ENCODE results near the gene PTPN18.

The PTPN18 gene

GRCh38 chr2:130366720-130367119 is 10.9 kb downstream of the PTPN18 start:
- DNase-seq: no peak
- no peak for TF ChIP-seq GATA1 (IDR thresholded peaks at IDR 0.05; ENCODE audit: low read depth, low read length)
- no peak for TF ChIP-seq POLR2A (IDR thresholded peaks at IDR 0.05; ENCODE audit: low read length)

DNA sequence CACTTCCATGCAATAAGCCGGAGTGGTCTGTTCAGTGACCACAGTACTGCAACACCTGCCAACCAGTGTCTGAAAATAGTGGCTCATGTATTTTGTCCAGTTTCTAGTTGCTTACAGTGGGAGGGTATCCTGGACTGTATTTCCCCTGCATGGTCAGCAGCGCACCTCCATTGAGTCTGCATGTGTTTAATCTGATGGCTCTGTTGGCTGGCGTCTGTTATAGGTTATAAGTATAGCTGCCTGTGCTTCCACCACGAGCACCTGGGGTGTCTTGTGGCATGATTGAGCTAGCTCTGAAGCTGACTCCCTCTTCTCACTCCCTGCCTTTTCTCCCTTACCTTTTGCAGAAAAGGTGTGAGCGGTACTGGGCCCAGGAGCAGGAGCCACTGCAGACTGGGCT is 12.9 kb downstream of the PTPN18 start:
- TF ChIP-seq GATA1 (IDR thresholded peaks at IDR 0.05; ENCODE audit: low read depth, low read length) (no peak), POLR2A (IDR thresholded peaks at IDR 0.05; ENCODE audit: low read length) (no peak)
- no peak for DNase-seq

DNA sequence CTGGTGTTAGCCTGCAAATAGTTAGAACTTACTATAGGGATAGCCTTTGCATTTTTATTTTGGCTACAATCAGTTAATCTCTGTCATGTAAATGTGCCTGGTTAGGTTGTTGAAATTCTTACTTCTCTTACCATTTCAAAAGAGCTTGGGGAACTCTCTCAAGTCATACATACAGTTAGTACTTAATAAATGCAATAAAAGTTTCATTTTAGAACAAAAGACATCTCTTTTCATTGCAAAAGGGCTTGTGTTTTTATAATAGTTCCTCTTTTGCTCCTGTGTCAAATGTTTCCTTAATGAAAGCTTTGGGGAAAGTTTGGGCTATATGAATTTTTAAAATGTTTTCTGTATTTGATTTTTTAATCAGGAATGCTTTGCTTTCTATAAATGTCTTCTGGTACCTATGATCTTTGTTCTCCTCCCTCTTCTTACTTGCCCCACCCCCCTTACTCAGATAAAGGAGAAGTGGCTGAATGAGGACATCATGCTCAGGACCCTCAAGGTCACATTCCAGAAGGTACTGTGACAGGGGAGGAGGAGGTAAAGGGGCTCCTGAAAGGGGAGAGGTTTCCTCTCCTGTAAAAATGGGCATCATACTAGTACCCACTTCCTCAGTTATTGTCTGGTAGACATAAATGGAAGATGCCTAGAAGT is 13.6 kb downstream of the PTPN18 start:
- no peak for DNase-seq
- TF ChIP-seq POLR2A (IDR thresholded peaks at IDR 0.05; ENCODE audit: low read length): no peak
- TF ChIP-seq GATA1 (IDR thresholded peaks at IDR 0.05; ENCODE audit: low read depth, low read length): no peak

GRCh38 chr2:130369965-130370341 is 14.1 kb downstream of the PTPN18 start:
- no peak for TF ChIP-seq POLR2A (IDR thresholded peaks at IDR 0.05; ENCODE audit: low read length)
- no peak for TF ChIP-seq GATA1 (IDR thresholded peaks at IDR 0.05; ENCODE audit: low read depth, low read length)
- DNase-seq: no peak

DNA sequence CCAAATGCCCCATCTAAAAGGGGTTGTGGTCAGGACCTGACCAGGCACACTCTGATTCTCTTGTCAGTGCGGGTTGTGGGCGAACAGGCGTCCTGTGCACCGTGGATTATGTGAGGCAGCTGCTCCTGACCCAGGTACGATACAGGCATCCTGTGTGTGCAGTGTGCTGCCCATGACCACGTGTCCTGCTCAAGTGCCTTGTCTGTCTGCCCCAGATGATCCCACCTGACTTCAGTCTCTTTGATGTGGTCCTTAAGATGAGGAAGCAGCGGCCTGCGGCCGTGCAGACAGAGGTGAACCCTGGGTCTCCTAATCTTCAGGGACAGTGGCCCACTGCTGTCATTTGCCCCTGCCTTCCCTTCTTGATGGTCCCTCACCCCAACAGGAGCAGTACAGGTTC is 14.6 kb downstream of the PTPN18 start:
- no peak for DNase-seq
- TF ChIP-seq POLR2A (IDR thresholded peaks at IDR 0.05; ENCODE audit: low read length) (no peak), GATA1 (IDR thresholded peaks at IDR 0.05; ENCODE audit: low read depth, low read length) (no peak)

DNA sequence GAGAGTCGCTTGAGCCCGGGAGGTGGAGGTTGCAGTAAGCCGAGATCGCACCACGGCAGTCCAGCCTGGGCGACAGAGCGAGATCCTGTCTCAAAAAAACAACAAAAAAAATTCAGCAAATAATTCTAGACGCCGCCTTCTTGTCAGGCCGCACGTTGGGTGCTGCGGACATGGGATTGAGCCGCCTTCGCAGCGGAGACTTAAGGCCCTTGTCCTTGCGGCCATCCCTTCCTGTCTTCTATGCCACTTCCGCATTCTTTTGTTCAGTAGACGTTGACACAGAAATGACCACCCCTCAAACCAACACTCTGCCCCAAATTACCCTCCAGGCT is 15.8 kb downstream of the PTPN18 start:
- no peak for TF ChIP-seq POLR2A (IDR thresholded peaks at IDR 0.05; ENCODE audit: low read length)
- no peak for TF ChIP-seq GATA1 (IDR thresholded peaks at IDR 0.05; ENCODE audit: low read depth, low read length)
- DNase-seq: peak in 1 of 2 experiments; percentile 72

DNA sequence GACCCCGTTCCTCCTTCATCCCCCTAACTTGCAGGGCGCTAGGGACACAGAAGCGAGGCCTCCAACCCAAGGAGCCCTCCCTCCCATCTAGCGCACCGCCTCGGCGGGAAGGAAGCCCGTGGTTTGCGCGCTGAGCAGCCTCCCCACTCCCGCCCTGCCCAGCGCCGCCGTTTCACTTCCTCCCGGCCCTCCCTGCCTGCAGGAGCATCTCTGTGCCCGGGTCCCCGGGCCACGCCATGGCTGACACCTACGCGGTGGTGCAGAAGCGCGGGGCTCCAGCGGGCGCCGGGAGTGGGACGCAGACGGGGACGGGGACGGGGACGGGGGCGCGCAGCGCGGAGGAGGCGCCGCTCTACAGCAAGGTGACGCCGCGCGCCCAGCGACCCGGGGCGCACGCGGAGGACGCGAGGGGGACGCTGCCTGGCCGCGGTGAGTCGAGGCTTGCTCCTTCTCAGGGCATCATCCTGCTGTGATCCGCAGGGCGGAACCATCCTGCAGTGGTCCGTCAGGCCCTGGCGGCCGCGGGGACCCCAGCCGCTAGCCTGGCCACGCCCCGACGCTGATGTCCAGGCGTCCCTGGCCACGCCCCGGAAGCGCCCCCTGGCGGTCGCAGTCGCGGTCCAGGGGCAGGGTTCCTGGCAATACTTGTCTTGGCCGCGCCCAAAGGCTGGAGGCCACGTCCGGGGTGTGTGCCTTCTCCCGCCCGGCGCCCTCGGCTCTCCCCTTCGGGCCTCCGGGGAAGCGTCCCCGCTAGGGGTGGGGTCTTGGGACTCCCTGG is 16.4 kb downstream of the PTPN18 start:
- peak; percentile 90 to 92 for DNase-seq
- TF ChIP-seq GATA1 (IDR thresholded peaks at IDR 0.05; ENCODE audit: low read depth, low read length) (no peak), POLR2A (IDR thresholded peaks at IDR 0.05; ENCODE audit: low read length) (peak; percentile 78)

GRCh38 chr2:130372833-130373807 is 17.3 kb downstream of the PTPN18 start:
- TF ChIP-seq GATA1 (IDR thresholded peaks at IDR 0.05; ENCODE audit: low read depth, low read length) (no peak), POLR2A (IDR thresholded peaks at IDR 0.05; ENCODE audit: low read length) (no peak)

GRCh38 chr2:130373808-130374365 is 18.0 kb downstream of the PTPN18 start:
- DNase-seq: no peak
- TF ChIP-seq POLR2A (IDR thresholded peaks at IDR 0.05; ENCODE audit: low read length) (no peak), GATA1 (IDR thresholded peaks at IDR 0.05; ENCODE audit: low read depth, low read length) (no peak)

More at GRCh38 chr2:130372833-130373807, 17.3 kb downstream of the PTPN18 start:
- no peak for DNase-seq

DNA sequence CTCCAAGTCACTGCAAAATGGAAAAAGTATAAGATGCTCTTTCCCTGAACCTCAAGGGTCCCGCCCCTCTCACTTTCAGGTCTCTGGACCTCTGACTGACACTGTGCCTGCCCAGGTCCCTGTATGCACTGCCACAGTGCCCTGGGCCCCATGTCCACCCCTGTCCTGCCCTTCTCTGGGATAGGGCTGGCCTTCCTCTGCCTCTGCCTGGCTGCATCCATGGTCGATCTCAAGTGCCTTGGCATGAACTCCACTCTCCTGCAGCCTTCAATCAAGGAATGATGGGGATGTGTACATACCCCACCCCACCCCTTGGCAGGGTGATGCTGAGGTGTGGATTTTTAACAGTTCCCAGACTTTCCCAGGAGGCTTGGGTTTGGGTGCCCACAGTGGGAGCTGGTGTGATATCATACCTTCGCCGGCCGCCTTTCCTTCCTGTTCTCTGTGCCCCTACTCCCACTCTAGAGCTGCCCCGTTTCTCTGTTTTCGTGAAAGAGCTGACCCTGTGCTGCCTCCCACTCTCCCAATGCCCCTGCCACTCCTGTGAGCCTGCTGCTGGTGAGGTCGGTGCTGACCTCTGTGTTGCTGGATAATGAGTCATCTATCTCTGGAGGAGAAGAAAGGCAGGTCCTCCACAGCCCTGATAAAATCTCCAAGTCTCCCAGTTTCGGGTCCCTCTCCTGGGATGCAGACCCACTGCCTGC is 18.9 kb downstream of the PTPN18 start:
- DNase-seq: no peak
- no peak for TF ChIP-seq GATA1 (IDR thresholded peaks at IDR 0.05; ENCODE audit: low read depth, low read length)
- TF ChIP-seq POLR2A (IDR thresholded peaks at IDR 0.05; ENCODE audit: low read length): no peak

GRCh38 chr2:130375291-130376266 is 19.7 kb downstream of the PTPN18 start:
- TF ChIP-seq GATA1 (IDR thresholded peaks at IDR 0.05; ENCODE audit: low read depth, low read length): no peak
- no peak for TF ChIP-seq POLR2A (IDR thresholded peaks at IDR 0.05; ENCODE audit: low read length)
- no peak for DNase-seq
